GM23338 (cell line): ENCODE measurements around the gene NUDC. TPM values are rescaled to one million over a fixed set of nuclear protein-coding genes. Genes with fewer than 3 reads are reported as not detected.

ENCODE experiments used
- ATAC-seq: fragments of 200-7000 bp; cut with Tn5 transposase; 3 replicates; pipeline ENCODE4 v1.9.1; 2020
- DNase-seq: peaks from one replicate; pipeline ENCODE4 v3.0.0-alpha.2; 2015; ENCODE audit warnings: low spot score
- H2AFZ ChIP-seq: fragments of 200-600 bp; sonication (generic); 2 replicates; pipeline ENCODE4 v1.8.0; 2016; ENCODE audit warnings: antibody characterized with exemption, mild to moderate bottlenecking, moderate library complexity
- H3F3A ChIP-seq: fragments of 200-600 bp; sonication (generic); replicated peaks from 2 replicates; pipeline ENCODE4 v1.8.0; 2017; ENCODE audit warnings: antibody characterized with exemption, mixed run types, low read depth
- H3K27ac ChIP-seq: fragments of 200-600 bp; sonication (generic); 2 replicates; pipeline ENCODE4 v1.6.1; 2016; ENCODE audit warnings: low read depth
- H3K27me3 ChIP-seq: fragments of 200-600 bp; sonication (generic); 2 replicates; pipeline ENCODE4 v1.8.0; 2016; ENCODE audit warnings: mild to moderate bottlenecking, mixed run types, moderate library complexity; ENCODE audit not compliant: insufficient read depth
- H3K36me3 ChIP-seq: fragments of 200-600 bp; sonication (generic); 2 replicates; pipeline ENCODE4 v1.8.0; 2016; ENCODE audit warnings: mild to moderate bottlenecking; ENCODE audit not compliant: insufficient read depth
- H3K4me1 ChIP-seq: fragments of 200-600 bp; sonication (generic); 2 replicates; pipeline ENCODE4 v1.8.0; 2016; ENCODE audit warnings: mild to moderate bottlenecking, moderate library complexity; ENCODE audit not compliant: insufficient read depth
- H3K4me2 ChIP-seq: fragments of 200-600 bp; sonication (generic); 2 replicates; pipeline ENCODE4 v1.7.1; 2017; ENCODE audit warnings: mixed run types
- H3K4me3 ChIP-seq: fragments of 200-600 bp; sonication (generic); 2 replicates; pipeline ENCODE4 v1.6.1; 2016; ENCODE audit warnings: mixed run types
- H3K79me2 ChIP-seq: fragments of 200-600 bp; sonication (generic); replicated peaks from 2 replicates; pipeline ENCODE4 v1.8.0; 2017; ENCODE audit warnings: mild to moderate bottlenecking; ENCODE audit not compliant: insufficient read depth
- H3K9me2 ChIP-seq: fragments of 200-600 bp; sonication (generic); 2 replicates; pipeline ENCODE4 v1.8.0; 2017; ENCODE audit not compliant: insufficient read depth
- H4K20me1 ChIP-seq: fragments of 200-600 bp; sonication (generic); replicated peaks from 2 replicates; pipeline ENCODE4 v1.8.0; 2017; ENCODE audit warnings: mild to moderate bottlenecking; ENCODE audit not compliant: insufficient read depth
- H3K27ac Mint-ChIP-seq: 2 replicates; pipeline ENCODE4 v1.8.0; 2020; ENCODE audit warnings: inconsistent platforms, mild to moderate bottlenecking, moderate library complexity, mixed read lengths
- H3K27me3 Mint-ChIP-seq: 3 replicates; pipeline ENCODE4 v1.8.0; 2022; ENCODE audit warnings: low read depth, mild to moderate bottlenecking, moderate library complexity, mixed read lengths, inconsistent platforms; ENCODE audit not compliant: insufficient read depth, poor library complexity
- H3K36me3 Mint-ChIP-seq: 3 replicates; pipeline ENCODE4 v1.8.0; 2021; ENCODE audit warnings: low read depth, mild to moderate bottlenecking, inconsistent platforms, moderate library complexity, mixed read lengths
- H3K4me1 Mint-ChIP-seq: 3 replicates; pipeline ENCODE4 v1.8.0; 2020; ENCODE audit warnings: mild to moderate bottlenecking, inconsistent platforms, mixed read lengths
- H3K4me3 Mint-ChIP-seq: 3 replicates; pipeline ENCODE4 v1.8.0; 2021; ENCODE audit warnings: moderate library complexity, mild to moderate bottlenecking, inconsistent platforms, mixed read lengths
- H3K9me3 Mint-ChIP-seq: 3 replicates; pipeline ENCODE4 v1.8.0; 2020; ENCODE audit warnings: moderate library complexity, mild to moderate bottlenecking, inconsistent platforms, mixed read lengths
- CREB1 ChIP-seq: fragments of 250-450 bp; sonication (Bioruptor Pico); IDR thresholded peaks from 2 replicates; pipeline ENCODE4 v1.5.0; 2020; ENCODE audit warnings: low read depth, mild to moderate bottlenecking, moderate library complexity
- CTCF ChIP-seq, 2 experiments: fragments of 200-600 bp in 1 of 2; sonication (generic) in 1 of 2; conservative IDR thresholded peaks; 2 replicates each; pipeline versions ENCODE4 v1.5.1 to v1.6.1; 2016 to 2017; ENCODE audit warnings: antibody characterized with exemption in 2 of 2, low read depth in 2 of 2, mild to moderate bottlenecking in 2 of 2, moderate library complexity in 1 of 2
- ETS1 ChIP-seq: IDR thresholded peaks from 2 replicates; pipeline ENCODE4 v1.6.1; 2016; ENCODE audit warnings: antibody characterized with exemption
- EZH2 ChIP-seq: fragments of 200-600 bp; sonication (generic); IDR thresholded peaks from one replicate; pipeline ENCODE4 v1.8.0; 2017; ENCODE audit warnings: antibody characterized with exemption, mild to moderate bottlenecking, low read depth; ENCODE audit not compliant: unreplicated experiment
- EZH2phosphoT487 ChIP-seq: fragments of 200-600 bp; sonication (generic); IDR thresholded peaks from one replicate; pipeline ENCODE4 v1.8.1; 2018; ENCODE audit warnings: antibody characterized with exemption; ENCODE audit not compliant: unreplicated experiment
- JUNB ChIP-seq: IDR thresholded peaks from one replicate; pipeline ENCODE4 v1.6.1; 2016; ENCODE audit warnings: antibody characterized with exemption; ENCODE audit not compliant: unreplicated experiment
- NANOG ChIP-seq: IDR thresholded peaks from 2 replicates; pipeline ENCODE4 v1.6.1; 2016; ENCODE audit warnings: antibody characterized with exemption, borderline replicate concordance
- POLR2AphosphoS5 ChIP-seq: IDR thresholded peaks from 2 replicates; pipeline ENCODE4 v1.6.1; 2016; ENCODE audit warnings: antibody characterized with exemption, low read depth
- REST ChIP-seq: IDR thresholded peaks from one replicate; pipeline ENCODE4 v1.6.1; 2018; ENCODE audit warnings: antibody characterized with exemption; ENCODE audit not compliant: unreplicated experiment
- STAT1 ChIP-seq: IDR thresholded peaks from one replicate; pipeline ENCODE4 v1.6.1; 2016; ENCODE audit warnings: antibody characterized with exemption; ENCODE audit not compliant: unreplicated experiment
- ZNF114 ChIP-seq: fragments of 250-450 bp; sonication (Bioruptor Pico); IDR thresholded peaks from 2 replicates; pipeline ENCODE4 v1.5.0; 2020; ENCODE audit warnings: mild to moderate bottlenecking, moderate library complexity
- ZNF331 ChIP-seq: fragments of 250-450 bp; sonication (Bioruptor Pico); IDR thresholded peaks from 2 replicates; pipeline ENCODE4 v1.5.0; 2020; ENCODE audit warnings: low read depth, mild to moderate bottlenecking, moderate library complexity
- polyA plus RNA-seq: library from polyadenylated mRNA; unstranded; fragments of >200 nt; fragmentation: Nextera tagmentation; extraction: Ambion mirVana; gene quantifications from 2 replicates; pipeline ENCODE4 v1.2.1, GENCODE V29; 2016
- total RNA-seq: library from RNA; depleted of rRNA; stranded (reverse); fragments of >200 nt; shearing (Covaris generic); gene quantifications from 2 replicates; pipeline ENCODE4 v1.2.3, GENCODE V29; 2014
- TF ChIP-seq, protein P1 (sequence below): fragments of 250-450 bp; sonication (Bioruptor Pico); IDR thresholded peaks from 2 replicates; pipeline ENCODE4 v1.5.0; 2020; ENCODE audit warnings: mild to moderate bottlenecking, moderate library complexity

The NUDC gene
- total and polyA plus RNA-seq, 2 experiments from 2014 or later: 96.2 to 224 TPM

DNA sequence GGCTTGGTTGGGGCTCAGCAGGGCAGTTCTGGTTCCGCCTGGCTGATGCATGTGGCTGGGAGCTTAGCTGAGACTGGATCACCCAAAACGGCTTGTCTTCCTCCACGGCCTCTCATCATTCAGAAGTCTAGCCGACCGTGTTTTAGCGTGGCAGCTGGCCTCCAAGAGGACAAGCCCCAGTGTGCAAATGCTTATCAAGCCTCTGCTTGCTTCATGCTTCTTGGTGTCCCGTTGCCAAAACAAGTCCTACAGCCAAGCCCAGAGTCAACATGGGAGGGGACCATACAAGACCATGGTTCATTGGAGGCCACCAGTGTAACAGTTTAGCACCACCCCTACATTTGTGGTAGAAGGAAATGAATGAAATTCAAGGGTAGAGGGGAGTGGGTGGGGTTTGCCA, 49.3 kb downstream of the NUDC start:
- no peak overlapping the region for H3K4me3 ChIP-seq
- TF ChIP-seq REST: no peak
- TF ChIP-seq ZNF114 (CRISPR knock-in tag): no peak
- no peak for TF ChIP-seq STAT1
- TF ChIP-seq NANOG: no peak
- TF ChIP-seq, protein P1, sequence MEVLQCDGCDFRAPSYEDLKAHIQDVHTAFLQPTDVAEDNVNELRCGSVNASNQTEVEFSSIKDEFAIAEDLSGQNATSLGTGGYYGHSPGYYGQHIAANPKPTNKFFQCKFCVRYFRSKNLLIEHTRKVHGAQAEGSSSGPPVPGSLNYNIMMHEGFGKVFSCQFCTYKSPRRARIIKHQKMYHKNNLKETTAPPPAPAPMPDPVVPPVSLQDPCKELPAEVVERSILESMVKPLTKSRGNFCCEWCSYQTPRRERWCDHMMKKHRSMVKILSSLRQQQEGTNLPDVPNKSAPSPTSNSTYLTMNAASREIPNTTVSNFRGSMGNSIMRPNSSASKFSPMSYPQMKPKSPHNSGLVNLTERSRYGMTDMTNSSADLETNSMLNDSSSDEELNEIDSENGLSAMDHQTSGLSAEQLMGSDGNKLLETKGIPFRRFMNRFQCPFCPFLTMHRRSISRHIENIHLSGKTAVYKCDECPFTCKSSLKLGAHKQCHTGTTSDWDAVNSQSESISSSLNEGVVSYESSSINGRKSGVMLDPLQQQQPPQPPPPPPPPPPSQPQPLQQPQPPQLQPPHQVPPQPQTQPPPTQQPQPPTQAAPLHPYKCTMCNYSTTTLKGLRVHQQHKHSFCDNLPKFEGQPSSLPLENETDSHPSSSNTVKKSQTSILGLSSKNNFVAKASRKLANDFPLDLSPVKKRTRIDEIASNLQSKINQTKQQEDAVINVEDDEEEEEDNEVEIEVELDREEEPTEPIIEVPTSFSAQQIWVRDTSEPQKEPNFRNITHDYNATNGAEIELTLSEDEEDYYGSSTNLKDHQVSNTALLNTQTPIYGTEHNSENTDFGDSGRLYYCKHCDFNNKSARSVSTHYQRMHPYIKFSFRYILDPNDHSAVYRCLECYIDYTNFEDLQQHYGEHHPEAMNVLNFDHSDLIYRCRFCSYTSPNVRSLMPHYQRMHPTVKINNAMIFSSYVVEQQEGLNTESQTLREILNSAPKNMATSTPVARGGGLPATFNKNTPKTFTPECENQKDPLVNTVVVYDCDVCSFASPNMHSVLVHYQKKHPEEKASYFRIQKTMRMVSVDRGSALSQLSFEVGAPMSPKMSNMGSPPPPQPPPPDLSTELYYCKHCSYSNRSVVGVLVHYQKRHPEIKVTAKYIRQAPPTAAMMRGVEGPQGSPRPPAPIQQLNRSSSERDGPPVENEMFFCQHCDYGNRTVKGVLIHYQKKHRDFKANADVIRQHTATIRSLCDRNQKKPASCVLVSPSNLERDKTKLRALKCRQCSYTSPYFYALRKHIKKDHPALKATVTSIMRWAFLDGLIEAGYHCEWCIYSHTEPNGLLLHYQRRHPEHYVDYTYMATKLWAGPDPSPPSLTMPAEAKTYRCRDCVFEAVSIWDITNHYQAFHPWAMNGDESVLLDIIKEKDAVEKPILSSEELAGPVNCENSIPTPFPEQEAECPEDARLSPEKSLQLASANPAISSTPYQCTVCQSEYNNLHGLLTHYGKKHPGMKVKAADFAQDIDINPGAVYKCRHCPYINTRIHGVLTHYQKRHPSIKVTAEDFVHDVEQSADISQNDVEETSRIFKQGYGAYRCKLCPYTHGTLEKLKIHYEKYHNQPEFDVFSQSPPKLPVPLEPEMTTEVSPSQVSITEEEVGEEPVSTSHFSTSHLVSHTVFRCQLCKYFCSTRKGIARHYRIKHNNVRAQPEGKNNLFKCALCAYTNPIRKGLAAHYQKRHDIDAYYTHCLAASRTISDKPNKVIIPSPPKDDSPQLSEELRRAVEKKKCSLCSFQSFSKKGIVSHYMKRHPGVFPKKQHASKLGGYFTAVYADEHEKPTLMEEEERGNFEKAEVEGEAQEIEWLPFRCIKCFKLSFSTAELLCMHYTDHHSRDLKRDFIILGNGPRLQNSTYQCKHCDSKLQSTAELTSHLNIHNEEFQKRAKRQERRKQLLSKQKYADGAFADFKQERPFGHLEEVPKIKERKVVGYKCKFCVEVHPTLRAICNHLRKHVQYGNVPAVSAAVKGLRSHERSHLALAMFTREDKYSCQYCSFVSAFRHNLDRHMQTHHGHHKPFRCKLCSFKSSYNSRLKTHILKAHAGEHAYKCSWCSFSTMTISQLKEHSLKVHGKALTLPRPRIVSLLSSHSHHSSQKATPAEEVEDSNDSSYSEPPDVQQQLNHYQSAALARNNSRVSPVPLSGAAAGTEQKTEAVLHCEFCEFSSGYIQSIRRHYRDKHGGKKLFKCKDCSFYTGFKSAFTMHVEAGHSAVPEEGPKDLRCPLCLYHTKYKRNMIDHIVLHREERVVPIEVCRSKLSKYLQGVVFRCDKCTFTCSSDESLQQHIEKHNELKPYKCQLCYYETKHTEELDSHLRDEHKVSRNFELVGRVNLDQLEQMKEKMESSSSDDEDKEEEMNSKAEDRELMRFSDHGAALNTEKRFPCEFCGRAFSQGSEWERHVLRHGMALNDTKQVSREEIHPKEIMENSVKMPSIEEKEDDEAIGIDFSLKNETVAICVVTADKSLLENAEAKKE (CRISPR knock-in tag): no peak
- no peak for TF ChIP-seq POLR2AphosphoS5
- TF ChIP-seq EZH2phosphoT487: no peak
- no peak for TF ChIP-seq JUNB
- TF ChIP-seq ZNF331 (CRISPR knock-in tag): no peak
- no peak for TF ChIP-seq CTCF (conservative IDR thresholded peaks at IDR 0.05; ENCODE audit: low read depth in 2 of 2)
- TF ChIP-seq EZH2: no peak
- no peak for TF ChIP-seq ETS1
- TF ChIP-seq CREB1 (CRISPR knock-in tag): no peak
- no peak overlapping the region for H2AFZ ChIP-seq
- no peaks in the 10 kb centered on the region for H3F3A ChIP-seq
- no peaks in the 10 kb centered on the region for H3K9me2 ChIP-seq
- H3K27ac ChIP-seq: no peak overlapping the region
- H3K36me3 ChIP-seq: no peaks in the 10 kb centered on the region
- H3K27me3 ChIP-seq: no peaks in the 10 kb centered on the region
- peaks cover 11% of the 10 kb centered on the region; the same call in 1 of the 2 replicates for H3K4me1 ChIP-seq
- Mint-ChIP-seq H3K27ac (no peak overlapping the region), H3K36me3 (no peaks in the 10 kb centered on the region), H3K9me3 (no peaks in the 10 kb centered on the region), H3K4me1 (peaks cover 18% of the 10 kb centered on the region; the same call in 2 of the 3 replicates), H3K4me3 (no peak overlapping the region), H3K27me3 (peaks cover 18% of the 10 kb centered on the region)
- no peaks in the 10 kb centered on the region for H4K20me1 ChIP-seq
- no peak for ATAC-seq
- no peak for DNase-seq
- no peak overlapping the region for H3K4me2 ChIP-seq
- no peaks in the 10 kb centered on the region for H3K79me2 ChIP-seq
